ENCODE results near the gene ZNF555.
"Not testable (repeated sequence)": the region's sequence is repeated elsewhere in the genome, so short reads cannot be mapped to it uniquely, and the experiment has no call there.

ZNF555 gene

DNA sequence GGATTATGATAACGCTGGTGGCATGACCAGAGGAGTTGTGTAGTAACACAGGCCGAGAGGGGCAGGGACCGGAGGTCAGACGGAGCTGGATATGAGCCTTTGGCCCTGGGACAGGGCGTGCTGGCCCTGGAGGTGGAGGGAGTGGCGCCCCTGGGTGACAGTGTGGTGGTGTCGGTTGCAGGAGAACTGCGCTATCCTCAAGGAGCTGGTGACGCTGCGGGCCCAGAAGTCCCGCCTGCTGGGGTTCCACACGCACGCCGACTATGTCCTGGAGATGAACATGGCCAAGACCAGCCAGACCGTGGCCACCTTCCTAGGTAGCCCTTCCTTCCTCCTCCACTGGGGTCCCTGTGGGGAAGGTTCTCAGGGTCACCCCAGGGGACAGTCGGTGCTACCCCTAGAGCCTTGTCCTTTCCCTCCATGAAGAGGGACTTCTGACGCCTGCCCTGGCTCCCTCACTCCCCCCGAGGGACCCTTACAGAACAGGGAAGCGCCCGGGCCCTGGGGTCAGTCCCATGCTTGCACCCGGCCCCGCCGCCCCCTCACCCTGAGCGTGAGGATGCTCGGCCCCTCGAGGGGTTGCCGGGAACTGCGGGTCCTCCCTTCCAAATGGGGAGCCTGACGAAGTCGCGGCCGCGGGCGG is 34.4 kb upstream of the ZNF555 start:
- in situ Hi-C loops (cut with MboI; ENCODE audit: low sequenced_read_pairs) = no loop called here

DNA sequence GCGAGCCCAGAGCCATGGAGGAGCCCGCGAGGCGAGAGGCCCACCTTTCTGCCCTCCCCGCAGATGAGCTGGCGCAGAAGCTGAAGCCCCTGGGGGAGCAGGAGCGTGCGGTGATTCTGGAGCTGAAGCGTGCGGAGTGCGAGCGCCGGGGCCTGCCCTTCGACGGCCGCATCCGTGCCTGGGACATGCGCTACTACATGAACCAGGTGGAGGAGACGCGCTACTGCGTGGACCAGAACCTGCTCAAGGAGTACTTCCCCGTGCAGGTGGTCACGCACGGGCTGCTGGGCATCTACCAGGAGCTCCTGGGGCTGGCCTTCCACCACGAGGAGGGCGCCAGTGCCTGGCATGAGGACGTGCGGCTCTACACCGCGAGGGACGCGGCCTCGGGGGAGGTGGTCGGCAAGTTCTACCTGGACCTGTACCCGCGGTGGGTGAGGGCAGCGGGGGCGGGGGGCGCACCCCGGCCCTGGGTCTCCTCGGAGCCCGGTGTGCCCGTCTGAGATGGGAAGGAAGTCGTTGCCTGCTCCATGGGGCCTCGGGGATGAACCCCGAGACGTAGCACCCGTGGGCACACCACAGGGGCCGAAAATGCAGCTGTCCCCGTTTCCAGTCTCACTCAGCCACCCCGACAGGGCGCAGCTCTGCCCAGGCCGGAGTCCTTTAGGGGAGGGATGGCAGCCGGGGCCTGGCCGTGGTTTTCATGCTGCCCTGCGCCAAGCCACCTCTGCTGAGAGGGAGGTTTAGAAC is 33.7 kb upstream of the ZNF555 start:
- in situ Hi-C loops (cut with MboI; ENCODE audit: low sequenced_read_pairs) = no loop called here

DNA sequence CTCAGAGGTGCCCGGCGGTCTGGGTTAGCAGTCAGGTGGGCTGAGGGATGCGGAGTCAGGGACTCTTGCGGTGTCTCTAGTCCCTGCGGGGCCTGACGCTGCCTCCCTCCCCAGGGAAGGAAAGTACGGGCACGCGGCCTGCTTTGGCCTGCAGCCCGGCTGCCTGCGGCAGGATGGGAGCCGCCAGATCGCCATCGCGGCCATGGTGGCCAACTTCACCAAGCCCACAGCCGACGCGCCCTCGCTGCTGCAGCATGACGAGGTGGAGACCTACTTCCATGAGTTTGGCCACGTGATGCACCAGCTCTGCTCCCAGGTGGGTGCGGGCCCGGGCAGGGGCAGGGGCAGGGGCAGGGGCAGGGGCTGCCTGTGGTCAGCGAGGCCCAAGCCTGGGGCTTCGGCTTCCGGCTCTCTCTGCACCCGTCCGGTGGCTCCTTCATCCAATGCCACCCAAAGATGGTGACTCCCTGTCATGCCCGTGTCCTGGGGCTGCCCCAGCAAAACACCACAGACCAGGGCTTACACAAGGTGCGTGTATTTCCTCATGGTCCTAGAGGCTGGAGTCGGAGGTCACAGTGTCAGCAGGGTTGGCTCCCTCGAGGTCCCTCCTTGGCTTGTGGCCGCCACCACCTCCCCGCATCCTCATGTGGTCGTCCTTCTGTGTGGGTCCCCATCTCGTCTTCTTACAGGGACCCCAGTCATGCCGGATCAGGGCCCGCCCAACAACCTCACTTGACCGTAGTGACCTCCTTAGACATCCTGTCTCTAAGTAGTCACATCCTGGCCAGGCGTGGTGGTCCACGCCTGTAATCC is 32.9 kb upstream of the ZNF555 start:
- in situ Hi-C loops (cut with MboI; ENCODE audit: low sequenced_read_pairs) = no loop called here

DNA sequence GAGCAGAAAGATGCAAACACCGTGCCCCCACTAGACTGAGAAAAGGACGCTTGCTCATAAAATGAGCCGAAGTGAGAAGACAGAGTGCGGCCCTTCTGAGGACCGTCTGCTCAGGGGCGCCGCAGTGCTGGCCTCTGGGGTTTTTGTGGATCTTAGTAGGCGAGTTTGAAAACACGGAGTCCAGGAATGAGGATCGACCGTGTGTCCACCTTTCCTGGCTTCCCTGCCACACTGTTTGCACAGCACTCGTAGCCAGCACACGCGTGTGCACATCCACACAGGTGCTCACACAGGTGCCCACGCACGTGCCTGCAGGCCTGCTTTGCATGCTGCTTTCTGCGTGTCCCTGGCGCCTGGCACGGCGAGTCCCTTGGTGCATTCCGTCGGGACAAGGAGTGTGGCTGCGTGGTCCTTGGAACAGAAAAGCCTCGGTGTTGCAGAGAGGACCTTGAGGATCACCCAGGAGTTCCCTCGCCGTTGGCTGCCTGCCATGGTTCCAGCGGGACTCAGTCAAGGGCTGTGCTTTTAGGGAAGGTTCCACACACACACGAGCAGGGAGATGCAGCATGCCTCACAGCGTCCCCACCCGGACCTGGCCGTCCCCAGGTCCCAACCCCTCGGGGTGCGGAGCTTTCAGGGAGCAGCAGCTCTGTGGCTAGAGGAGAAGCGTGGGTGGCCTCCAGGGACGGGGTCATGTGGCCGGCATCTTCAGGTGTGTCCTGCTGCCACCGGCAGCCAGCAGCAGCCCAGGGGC is 31.7 kb upstream of the ZNF555 start:
- in situ Hi-C loops (cut with MboI; ENCODE audit: low sequenced_read_pairs) = no loop called here

DNA sequence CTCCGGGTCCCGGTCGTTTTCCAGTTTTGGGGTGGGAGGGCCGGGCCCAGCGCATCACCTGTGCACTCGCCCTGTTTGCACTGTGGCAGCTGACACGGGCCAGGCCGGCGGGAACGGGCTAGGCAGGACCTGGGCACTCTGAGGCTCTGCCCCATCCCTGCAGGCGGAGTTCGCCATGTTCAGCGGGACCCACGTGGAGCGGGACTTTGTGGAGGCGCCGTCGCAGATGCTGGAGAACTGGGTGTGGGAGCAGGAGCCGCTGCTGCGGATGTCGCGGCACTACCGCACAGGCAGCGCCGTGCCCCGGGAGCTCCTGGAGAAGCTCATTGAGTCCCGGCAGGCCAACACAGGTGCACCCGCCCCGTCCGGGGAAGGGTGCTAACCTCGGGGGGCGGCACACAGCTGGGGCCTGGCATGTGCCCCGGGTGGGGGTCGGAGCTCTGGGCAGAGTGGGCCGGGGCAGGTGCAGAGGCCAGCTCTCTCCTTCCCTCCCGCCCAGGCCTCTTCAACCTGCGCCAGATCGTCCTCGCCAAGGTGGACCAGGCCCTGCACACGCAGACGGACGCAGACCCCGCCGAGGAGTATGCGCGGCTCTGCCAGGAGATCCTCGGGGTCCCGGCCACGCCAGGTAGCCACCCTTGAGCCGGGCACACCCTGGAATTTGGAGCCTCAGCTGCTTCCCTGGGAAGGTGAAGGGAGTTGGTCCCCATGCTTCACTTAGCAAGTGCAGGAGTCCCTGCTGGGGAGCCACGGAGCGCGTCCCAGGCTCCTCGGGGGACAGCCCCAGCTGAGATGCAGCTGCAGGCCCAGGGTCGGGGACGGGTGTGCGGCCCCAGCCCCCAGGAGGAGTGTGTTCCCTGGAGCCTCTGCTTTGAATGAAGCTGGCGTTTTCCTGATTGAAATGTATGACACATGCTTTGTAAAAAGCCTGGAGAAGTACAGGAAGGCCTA is 30.9 kb upstream of the ZNF555 start:
- in situ Hi-C loops (cut with MboI; ENCODE audit: low sequenced_read_pairs) = no loop called here

DNA sequence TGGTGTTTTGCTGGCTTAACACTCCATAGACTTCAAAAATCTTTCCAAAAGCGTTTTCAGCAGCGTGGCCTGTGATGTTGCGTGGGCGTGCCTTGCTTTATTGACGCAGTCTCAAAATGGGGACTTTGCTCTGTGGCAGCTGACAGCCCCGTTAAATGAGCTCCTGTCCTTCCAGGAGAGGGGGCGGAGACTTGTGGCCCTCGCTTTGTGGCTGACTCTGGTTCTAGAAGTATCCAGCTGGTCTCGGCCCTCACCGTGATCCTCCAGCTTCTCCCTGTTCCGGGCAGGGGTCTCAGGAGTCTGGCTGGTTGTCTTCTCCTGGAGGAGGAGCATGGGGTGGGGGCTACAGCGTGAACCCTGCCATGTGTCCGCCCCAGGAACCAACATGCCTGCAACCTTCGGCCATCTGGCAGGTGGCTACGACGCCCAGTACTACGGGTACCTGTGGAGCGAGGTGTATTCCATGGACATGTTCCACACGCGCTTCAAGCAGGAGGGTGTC is 30.0 kb upstream of the ZNF555 start:
- in situ Hi-C loops (cut with MboI; ENCODE audit: low sequenced_read_pairs) = no loop called here

DNA sequence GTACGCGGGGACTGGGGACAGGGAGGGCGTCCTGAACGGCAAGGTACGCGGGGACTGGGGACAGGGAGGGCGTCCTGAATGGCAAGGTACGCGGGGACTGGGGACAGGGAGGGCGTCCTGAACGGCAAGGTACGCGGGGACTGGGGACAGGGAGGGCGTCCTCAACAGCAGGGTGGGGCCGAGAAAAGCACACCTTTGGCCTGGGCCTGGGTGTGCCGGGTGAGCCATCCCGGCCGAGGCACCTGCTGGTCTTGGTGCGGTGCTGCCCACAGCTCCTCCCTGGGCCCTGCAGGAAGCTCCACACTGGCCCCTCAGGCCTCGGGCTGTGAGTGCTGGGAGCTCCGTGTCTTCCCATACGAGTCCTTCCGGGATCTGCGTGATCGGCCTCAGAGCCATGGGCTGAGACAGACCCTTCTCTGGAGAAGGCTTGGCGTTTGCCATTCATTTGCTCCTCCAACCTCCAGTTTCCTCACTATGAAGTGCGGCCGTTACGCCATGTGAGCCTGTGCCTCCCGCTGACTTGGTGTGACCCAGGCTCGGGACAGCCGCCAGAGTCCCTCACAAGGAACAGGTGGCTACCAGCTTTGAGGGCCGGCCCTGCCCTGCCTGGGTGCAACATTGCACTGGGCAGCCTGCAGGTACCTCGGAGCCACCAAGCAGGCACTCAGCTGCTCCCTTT is 29.4 kb upstream of the ZNF555 start:
- in situ Hi-C loops (cut with MboI; ENCODE audit: low sequenced_read_pairs) = no loop called here

DNA sequence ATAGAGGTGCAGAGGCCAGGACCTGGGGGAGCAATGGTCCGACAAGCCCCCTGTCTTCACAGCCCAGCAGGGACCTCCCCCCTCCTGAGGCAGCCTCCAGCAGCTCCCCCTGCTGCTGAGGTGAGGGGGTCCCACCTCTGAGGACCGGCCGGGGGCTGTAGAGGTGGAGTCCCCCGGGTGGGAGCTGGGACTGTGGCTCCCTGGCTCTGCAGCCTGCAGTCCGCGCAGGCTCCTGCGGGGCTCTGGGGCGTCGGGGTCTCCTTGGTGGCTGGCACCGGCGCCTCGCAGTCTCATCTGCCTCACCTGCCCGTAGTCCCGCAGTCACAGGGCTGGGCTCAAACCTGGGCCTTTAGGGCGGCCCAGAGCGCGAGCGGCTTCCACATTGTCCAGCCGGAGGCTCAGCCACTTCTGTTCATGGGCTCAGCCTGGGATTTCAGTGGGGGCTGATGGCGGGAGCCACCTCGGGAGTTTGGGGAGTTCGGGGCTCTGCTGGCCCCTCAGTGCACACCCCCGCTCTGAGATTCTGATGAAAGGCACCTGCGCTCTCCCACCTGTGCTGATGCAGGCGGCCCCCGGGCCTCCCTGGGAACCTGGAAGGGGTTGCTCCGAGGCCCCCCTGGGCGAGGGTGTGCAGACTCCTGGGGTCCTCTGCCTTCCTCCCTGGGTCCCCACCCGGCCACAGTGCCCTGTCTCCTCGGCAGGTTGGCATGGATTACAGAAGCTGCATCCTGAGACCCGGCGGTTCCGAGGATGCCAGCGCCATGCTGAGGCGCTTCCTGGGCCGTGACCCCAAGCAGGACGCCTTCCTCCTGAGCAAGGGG is 28.7 kb upstream of the ZNF555 start:
- in situ Hi-C loops (cut with MboI; ENCODE audit: low sequenced_read_pairs) = no loop called here

DNA sequence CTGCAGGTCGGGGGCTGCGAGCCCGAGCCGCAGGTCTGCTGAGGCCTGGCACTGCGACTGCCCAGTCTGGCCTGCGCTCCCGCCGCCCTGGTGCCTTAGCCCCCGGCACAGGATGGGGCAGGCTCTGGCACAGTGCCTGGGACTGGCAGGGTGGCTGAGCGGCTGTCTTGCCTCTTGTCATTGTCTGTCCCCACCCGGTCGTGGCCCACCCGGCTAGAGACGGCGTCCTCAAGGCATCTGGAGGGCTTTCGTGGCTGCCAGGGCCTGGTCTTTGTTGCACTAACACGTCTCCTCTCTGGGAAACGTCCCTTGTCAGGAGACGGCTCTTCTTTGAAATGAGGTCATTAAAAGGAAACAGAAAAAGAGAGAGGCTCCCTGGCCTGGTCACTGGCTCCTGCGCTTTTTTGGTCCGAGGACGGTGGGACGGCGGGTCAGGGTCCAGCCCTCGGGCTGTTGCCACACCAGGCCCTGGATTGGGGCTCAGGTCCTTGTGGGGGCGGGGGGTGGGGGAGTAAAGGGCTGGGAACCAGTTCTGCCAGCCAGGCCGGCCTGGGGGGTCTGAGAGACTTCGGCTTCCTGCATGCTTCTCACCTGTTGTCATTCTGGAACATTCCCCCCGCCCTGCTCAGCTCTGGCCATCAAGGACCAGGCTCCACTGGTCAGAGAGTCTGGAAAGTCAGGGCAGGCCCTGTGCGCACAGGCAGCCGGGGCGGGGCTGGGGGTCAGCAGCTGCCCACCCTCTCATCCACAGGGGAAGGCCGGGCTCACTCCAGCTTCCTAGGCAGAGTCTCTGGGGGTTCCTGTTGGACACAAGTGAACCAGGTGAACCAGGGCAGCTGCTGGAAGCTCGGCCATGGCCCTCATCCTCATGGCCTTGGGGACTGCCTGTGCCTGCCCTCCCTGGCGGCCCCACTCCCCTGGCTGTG is 27.8 kb upstream of the ZNF555 start:
- in situ Hi-C loops (cut with MboI; ENCODE audit: low sequenced_read_pairs) = no loop called here

DNA sequence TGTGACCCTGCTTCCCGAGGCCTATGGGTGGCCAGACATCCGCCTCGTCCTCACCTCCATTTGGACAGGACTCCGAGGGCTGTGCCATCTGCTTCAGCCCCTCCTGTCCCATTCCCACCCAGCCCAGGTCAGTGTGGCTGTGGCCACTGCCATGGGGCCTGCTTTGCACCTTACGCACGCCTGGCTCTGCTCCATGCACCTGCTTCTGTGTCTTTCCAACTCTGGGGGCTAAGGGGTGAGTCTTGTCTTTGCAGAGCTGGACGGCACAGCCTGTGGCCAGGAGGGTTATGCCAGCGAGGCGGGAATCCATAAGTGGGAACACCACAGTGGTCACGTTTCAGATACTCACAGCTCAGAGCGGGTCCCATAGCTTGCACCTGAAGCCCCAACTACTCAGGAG is 26.8 kb upstream of the ZNF555 start:
- in situ Hi-C loops (cut with MboI; ENCODE audit: low sequenced_read_pairs) = no loop called here

DNA sequence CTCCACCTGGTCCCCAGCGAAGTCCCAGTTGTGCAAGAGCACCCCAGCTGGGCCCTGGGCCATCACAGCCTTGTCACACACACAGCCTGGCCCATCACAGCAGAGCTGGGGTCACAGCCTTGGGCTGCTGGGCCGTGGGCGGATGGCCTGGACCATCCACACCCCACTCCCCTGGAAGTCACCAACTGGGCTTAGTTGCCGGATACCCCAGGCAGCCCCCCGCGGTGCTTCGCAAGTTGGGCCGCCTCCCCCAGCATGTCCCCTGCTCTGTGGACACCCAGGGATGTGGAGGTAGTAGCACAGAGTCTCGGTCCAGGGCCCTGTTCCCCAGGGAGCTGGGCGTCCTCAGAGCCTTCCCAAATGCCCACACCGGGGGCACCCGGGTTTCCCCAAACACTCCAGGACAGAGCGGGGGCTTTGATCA is 26.1 kb upstream of the ZNF555 start:
- in situ Hi-C loops (cut with MboI; ENCODE audit: low sequenced_read_pairs) = no loop called here

DNA sequence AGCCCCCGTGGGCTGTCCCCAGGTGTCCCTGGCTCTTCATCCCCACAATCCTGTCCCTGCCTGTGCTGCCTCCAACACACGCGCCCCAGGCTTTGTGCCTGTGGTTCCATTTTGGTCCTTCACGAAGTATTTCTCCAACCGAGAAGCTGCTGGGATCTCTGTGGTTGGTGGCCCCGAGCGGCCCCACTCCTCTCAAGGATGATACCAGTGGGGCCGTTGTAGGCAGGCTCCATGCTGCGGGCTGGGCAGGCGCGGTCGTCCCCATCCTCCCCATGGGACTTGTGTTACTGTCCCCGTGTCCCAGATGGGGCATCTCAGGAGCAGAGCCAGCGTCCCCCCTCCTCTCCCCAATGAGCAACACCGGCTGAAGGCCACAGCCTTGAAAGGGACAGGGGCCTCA is 25.4 kb upstream of the ZNF555 start:
- in situ Hi-C loops (cut with MboI; ENCODE audit: low sequenced_read_pairs) = no loop called here

DNA sequence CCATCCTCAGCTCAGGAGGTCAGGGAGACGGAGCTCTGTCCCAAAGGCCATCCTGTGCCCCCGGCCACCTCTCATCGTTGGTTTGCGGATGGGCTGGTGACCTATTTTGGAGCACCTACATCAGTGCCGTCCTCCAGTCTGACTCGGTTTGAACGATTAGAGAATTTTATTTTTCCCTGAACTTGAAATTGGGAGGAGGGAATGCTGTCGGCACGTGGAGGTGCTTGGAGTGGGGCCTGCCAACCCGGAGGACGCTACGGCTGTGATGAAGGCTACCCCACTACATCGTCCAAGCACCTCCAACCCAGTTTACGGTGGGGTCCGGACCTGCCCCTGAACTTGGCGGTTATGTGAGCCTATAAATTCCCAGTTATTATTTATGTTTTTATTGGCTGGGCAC is 24.6 kb upstream of the ZNF555 start:
- in situ Hi-C loops (cut with MboI; ENCODE audit: low sequenced_read_pairs) = no loop called here

DNA sequence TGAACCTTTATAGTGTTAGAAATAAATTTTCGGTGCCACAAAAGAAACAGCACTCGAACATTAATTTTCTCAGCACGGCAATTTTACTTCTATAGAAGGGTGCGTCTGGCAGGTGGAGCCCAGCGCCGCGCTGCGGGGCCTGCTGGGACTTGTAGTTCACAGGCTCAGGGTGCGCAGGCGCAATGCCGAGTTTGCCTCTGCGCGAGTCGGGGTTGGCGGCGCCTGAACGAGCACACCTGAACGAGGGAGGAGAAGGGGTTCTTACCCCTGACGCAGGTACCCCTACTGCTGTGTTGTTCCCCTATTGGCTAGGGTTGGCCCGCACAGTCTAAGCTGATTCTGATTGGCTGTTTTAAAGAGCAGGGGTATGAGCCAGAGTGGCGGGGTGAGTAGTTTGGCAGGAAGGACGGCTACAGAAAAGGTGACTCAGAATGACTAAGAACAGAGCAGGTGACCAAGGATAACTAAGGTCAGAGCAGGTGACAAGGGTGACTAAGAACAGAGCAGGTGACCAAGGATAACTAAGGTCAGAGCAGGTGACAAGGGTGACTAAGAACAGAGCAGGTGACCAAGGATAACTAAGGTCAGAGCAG is 23.9 kb upstream of the ZNF555 start:
- in situ Hi-C loops (cut with MboI; ENCODE audit: low sequenced_read_pairs) = not testable (repeated sequence)

DNA sequence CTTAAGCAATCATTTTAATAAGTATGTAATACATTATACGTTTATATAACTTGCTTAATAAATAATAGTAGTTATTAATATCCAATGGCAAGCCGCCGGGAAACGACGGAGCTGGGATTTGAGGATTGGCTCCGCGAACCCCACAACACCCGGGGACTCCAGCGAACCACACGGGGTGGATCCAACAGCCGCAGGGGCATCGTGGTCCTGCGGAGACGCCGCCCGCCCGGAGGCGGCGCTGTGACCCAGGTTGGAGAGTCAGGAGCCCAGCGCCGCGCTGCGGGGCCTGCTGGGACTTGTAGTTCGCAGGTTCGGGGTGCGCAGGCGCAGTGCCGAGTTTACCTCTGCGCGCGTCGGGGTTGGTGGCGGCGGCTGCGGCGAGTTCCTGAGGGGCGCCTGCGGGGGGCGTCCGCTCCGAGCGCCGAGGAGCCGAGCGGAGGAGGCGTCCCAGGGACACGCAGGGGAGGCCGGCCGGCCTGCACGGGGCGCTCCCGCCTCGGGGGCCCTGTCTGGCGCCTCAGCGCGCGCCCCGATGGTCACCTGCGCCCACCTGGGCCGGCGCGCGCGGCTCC is 21.6 kb upstream of the ZNF555 start, which contains the start of gene ZNF554:
TSS of gene ZNF554 (plus strand) at position 329 of the 572 bp plus-strand sequence. CDS start at position 533, 204 bp downstream.
- in situ Hi-C loops (cut with MboI; ENCODE audit: low sequenced_read_pairs) = no loop called here

DNA sequence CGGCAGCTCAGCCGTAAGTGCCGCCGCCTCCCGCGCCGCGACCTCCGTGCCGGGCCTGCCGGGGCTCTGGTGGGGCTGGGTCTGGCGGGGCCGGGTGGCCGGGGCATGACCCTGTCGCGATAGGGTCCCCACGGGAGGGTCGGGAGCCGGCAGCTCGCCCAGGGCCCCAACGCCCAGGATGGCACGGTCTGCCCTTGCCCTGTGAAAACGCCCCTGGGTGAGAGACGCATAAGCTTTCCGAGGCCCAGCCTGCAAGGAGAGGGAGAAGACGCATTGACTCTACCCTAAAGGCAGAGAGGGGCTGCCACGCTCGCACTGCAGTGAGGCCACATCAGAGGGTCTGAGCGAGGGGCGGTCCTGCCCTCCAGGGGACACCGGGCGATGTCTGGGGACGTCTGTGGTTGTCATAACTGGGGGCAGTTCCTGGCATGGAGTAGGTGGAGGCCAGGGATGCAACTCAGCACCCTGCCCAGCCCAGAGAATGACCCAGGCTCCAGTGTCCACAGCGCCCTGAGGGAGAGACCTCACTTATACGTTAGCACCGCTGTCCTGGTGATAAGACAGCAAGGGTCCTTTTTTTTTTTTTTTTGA is 21.1 kb upstream of the ZNF555 start:
- in situ Hi-C loops (cut with MboI; ENCODE audit: low sequenced_read_pairs) = no loop called here
